ENCODE results near the gene SIK2.

- TF ChIP-seq CTCF (IDR thresholded peaks at IDR 0.05; ENCODE audit: extremely low read depth in 1 of 2, insufficient read depth in 1 of 2, low read depth in 1 of 2, low read length in 2 of 2) (no peak), POLR2AphosphoS5 (IDR thresholded peaks at IDR 0.05; ENCODE audit: insufficient read depth, low read depth, low read length) (no peak), MAX (IDR thresholded peaks at IDR 0.05; ENCODE audit: insufficient read depth, insufficient read length) (no peak)
Observed at GRCh38 chr11:111774955-111775710, 172.9 kb downstream of the SIK2 start.
